Activated CD8-positive, alpha-beta T cell treated with anti-CD3 and anti-CD28 coated beads for 36 hours (primary cell): ENCODE results near the gene PCNX3. TPM values are rescaled to one million over a fixed set of nuclear protein-coding genes. Genes with fewer than 3 reads are reported as not detected.
"Not testable (repeated sequence)": the region's sequence is repeated elsewhere in the genome, so short reads cannot be mapped to it uniquely, and the experiment has no call there.

Source experiments
- ATAC-seq: fragments of 200-7000 bp; cut with Tn5 transposase; one replicate; pipeline ENCODE4 v1.10.0; 2021; ENCODE audit warnings: mild to moderate bottlenecking, moderate library complexity
- CTCF ChIA-PET: fragments of 350-600 bp; sonication (Branson Sonifier 250); formaldehyde crosslinking; loops from one replicate; lab custom pipeline; 2021; ENCODE audit warnings: antibody characterized with exemption; lab: Charles Lee
- POLR2A ChIA-PET: fragments of 350-600 bp; sonication (Branson Sonifier 250); formaldehyde crosslinking; loops from one replicate; lab custom pipeline; 2021; ENCODE audit warnings: antibody characterized with exemption; lab: Charles Lee
- DNase-seq: peaks from one replicate; pipeline ENCODE4 v3.0.0-alpha.2; 2020
- H3K27ac Mint-ChIP-seq: one replicate; pipeline ENCODE4 v1.8.0; 2021; ENCODE audit warnings: mild to moderate bottlenecking, mixed read lengths
- H3K27me3 Mint-ChIP-seq: one replicate; pipeline ENCODE4 v1.8.0; 2021; ENCODE audit warnings: mixed read lengths
- H3K36me3 Mint-ChIP-seq: one replicate; pipeline ENCODE4 v1.8.0; 2021; ENCODE audit warnings: low read depth, mixed read lengths
- H3K4me1 Mint-ChIP-seq: one replicate; pipeline ENCODE4 v1.8.0; 2021; ENCODE audit warnings: low read depth, mixed read lengths
- H3K4me3 Mint-ChIP-seq: one replicate; pipeline ENCODE4 v1.8.0; 2021; ENCODE audit warnings: mild to moderate bottlenecking, moderate library complexity, mixed read lengths
- H3K9me3 Mint-ChIP-seq: one replicate; pipeline ENCODE4 v1.8.0; 2021; ENCODE audit warnings: mixed read lengths
- CTCF ChIP-seq: fragments of 200-600 bp; IDR thresholded peaks from one replicate; pipeline ENCODE4 v1.8.0; 2022; ENCODE audit warnings: antibody characterized with exemption, mild to moderate bottlenecking
- intact Hi-C: fragments of 100-400 bp; cut with micrococcal nuclease; formaldehyde crosslinking; loops from one replicate; pipeline ENCODE4 v1.10.0; 2022
- microRNA-seq: library from miRNA; unstranded; fragments of <30 nt; microRNA quantifications from one replicate; pipeline ENCODE4 v1.2.0, GENCODE V29; 2022; ENCODE audit warnings: borderline microRNAs expressed, borderline replicate concordance
- total RNA-seq, 2 experiments: library from RNA; stranded (reverse); gene quantifications; one replicate each; pipeline ENCODE4 v1.2.3, GENCODE V29; 2021

Gene PCNX3
- total RNA-seq, 2 experiments from 2014 or later = 34.3 to 34.4 TPM

GRCh38 chr11:65672982-65673381 is 57.4 kb downstream of the PCNX3 start:
- DNase-seq = no peak
- H3K4me1 Mint-ChIP-seq = peaks cover 3% of the 10 kb centered on the region
- CTCF ChIA-PET = no interaction called here
- H3K4me3 Mint-ChIP-seq = no peak overlapping the region
- no peak for ATAC-seq
- intact Hi-C loops = no loop called here
- POLR2A ChIA-PET = no interaction called here
- H3K27ac Mint-ChIP-seq = no peak overlapping the region
- no peaks in the 10 kb centered on the region for H3K27me3 Mint-ChIP-seq
- no peaks in the 10 kb centered on the region for H3K9me3 Mint-ChIP-seq
- no peaks in the 10 kb centered on the region for H3K36me3 Mint-ChIP-seq
- no peak for TF ChIP-seq CTCF

GRCh38 chr11:65680192-65680743 is 64.7 kb downstream of the PCNX3 start:
- peaks cover 2% of the 10 kb centered on the region for H3K27me3 Mint-ChIP-seq
- TF ChIP-seq CTCF = no peak
- ChIA-PET CTCF (no interaction called here), POLR2A (no interaction called here)
- H3K36me3 Mint-ChIP-seq = no peaks in the 10 kb centered on the region
- DNase-seq (no peak), ATAC-seq (no peak)
- no peak overlapping the region for H3K27ac Mint-ChIP-seq
- H3K9me3 Mint-ChIP-seq = no peaks in the 10 kb centered on the region
- H3K4me1 Mint-ChIP-seq = no peaks in the 10 kb centered on the region
- intact Hi-C loops = no loop called here
- H3K4me3 Mint-ChIP-seq = no peak overlapping the region

- H3K27me3 Mint-ChIP-seq, H3K4me3 Mint-ChIP-seq, CTCF ChIA-PET, H3K36me3 Mint-ChIP-seq, H3K9me3 Mint-ChIP-seq, ATAC-seq, DNase-seq, H3K4me1 Mint-ChIP-seq, intact Hi-C loops, H3K27ac Mint-ChIP-seq: not testable (repeated sequence)
- POLR2A ChIA-PET = interaction anchor here (0.6 to 1.5 kb wide), 3 partner anchors 15 to 119 kb away, joined by 3 to 4 read pairs (median 4); no protein-coding TSS in a partner anchor
Measured at GRCh38 chr11:65683480-65683879, 67.9 kb downstream of the PCNX3 start.

- no peaks in the 10 kb centered on the region for H3K9me3 Mint-ChIP-seq
- H3K27ac Mint-ChIP-seq = no peak overlapping the region
- ATAC-seq (no peak), DNase-seq (no peak)
- CTCF ChIA-PET = no interaction called here
- TF ChIP-seq CTCF = no peak
- H3K36me3 Mint-ChIP-seq = no peaks in the 10 kb centered on the region
- no peak overlapping the region for H3K4me3 Mint-ChIP-seq
- POLR2A ChIA-PET = interaction anchor here (0.6 kb wide), 1 partner anchor 76 kb away, joined by 3 read pairs; no protein-coding TSS in a partner anchor
- H3K27me3 Mint-ChIP-seq = peaks cover 2% of the 10 kb centered on the region
- intact Hi-C loops = no loop called here
- H3K4me1 Mint-ChIP-seq = no peaks in the 10 kb centered on the region
Measured at GRCh38 chr11:65685981-65686380, 70.4 kb downstream of the PCNX3 start.

Small RNA genes lying within 50 kb of the gene (microRNA-seq; reads per million reads assigned to microRNA genes)
- gene MIR4489 = not detected
- not detected for gene MIR4690

Other genes starting within 250 kb of the PCNX3 start
- 10 to 100 TPM; 12.8 to 14.4 TPM for gene SLC25A45, start 233.1 kb upstream of the PCNX3 start, total RNA-seq
- gene FRMD8, start 229.1 kb upstream of the PCNX3 start, total RNA-seq = 10 to 100 TPM; 26.8 to 33.3 TPM
- 100 to 1,000 TPM; 313 to 358 TPM for gene NEAT1, start 193.0 kb upstream of the PCNX3 start, total RNA-seq
- gene MALAT1, start 116.7 kb upstream of the PCNX3 start, total RNA-seq = 1,000 to 10,000 TPM; 3,856 to 3,869 TPM
- gene SCYL1, start 90.7 kb upstream of the PCNX3 start, total RNA-seq = 10 to 100 TPM; 71.5 to 76.8 TPM
- 10 to 100 TPM; 55.4 to 56.0 TPM for gene LTBP3, start 57.4 kb upstream of the PCNX3 start, total RNA-seq
- gene ZNRD2, start 45.3 kb upstream of the PCNX3 start, total RNA-seq = 10 to 100 TPM; 54.3 to 54.7 TPM
- 10 to 100 TPM; 12.7 to 16.0 TPM for gene FAM89B, start 43.2 kb upstream of the PCNX3 start, total RNA-seq
- 10 to 100 TPM; 94.0 to 99.4 TPM for gene EHBP1L1, start 39.7 kb upstream of the PCNX3 start, total RNA-seq
- under 1 TPM in 1 of 2 experiments, not detected in 1; 0.77 TPM for gene KCNK7, start 20.0 kb upstream of the PCNX3 start, total RNA-seq
- 10 to 100 TPM; 40.3 to 45.6 TPM for gene MAP3K11, start 1.6 kb upstream of the PCNX3 start, total RNA-seq
- gene SIPA1, start 22.3 kb downstream of the PCNX3 start, total RNA-seq = 100 to 1,000 TPM; 172 to 180 TPM
- 10 to 100 TPM; 65.6 to 72.5 TPM for gene RELA, start 47.1 kb downstream of the PCNX3 start, total RNA-seq
- gene KAT5, start 96.5 kb downstream of the PCNX3 start, total RNA-seq = 10 to 100 TPM; 67.7 to 71.8 TPM
- 100 to 1,000 TPM; 101 to 109 TPM for gene RNASEH2C, start 105.0 kb downstream of the PCNX3 start, total RNA-seq
- gene AP5B1, start 165.2 kb downstream of the PCNX3 start, total RNA-seq = 10 to 100 TPM; 30.9 to 31.1 TPM
- gene OVOL1, start 171.3 kb downstream of the PCNX3 start, total RNA-seq = 1 to 10 TPM in 1 of 2 experiments, under 1 TPM in 1; 0.90 to 1.2 TPM
- 1 to 10 TPM; 1.6 to 2.1 TPM for gene SNX32, start 218.2 kb downstream of the PCNX3 start, total RNA-seq
- gene CFL1, start 242.4 kb downstream of the PCNX3 start, total RNA-seq = 1,000 to 10,000 TPM; 1,059 to 1,062 TPM
- 10 to 100 TPM; 54.7 to 60.2 TPM for gene MUS81, start 244.7 kb downstream of the PCNX3 start, total RNA-seq